RWPE2 (cell line): ENCODE data around the gene STK32C.

Experiments used
- ATAC-seq: fragments of 200-7000 bp; cut with Tn5 transposase; 3 replicates; pipeline ENCODE4 v1.9.1; 2021; ENCODE audit warnings: low read depth
- DNase-seq: peaks from one replicate; pipeline ENCODE4 v3.0.0-alpha.2; 2020; ENCODE audit warnings: low spot score
- H3K27ac ChIP-seq: fragments of 450-650 bp; 2 replicates; pipeline ENCODE4 v1.5.1; 2017; ENCODE audit warnings: mild to moderate bottlenecking; ENCODE audit not compliant: poor library complexity, severe bottlenecking
- H3K27me3 ChIP-seq: fragments of 250-450 bp; sonication (Bioruptor Pico); 2 replicates; pipeline ENCODE4 v1.5.1; 2021; ENCODE audit warnings: mild to moderate bottlenecking, moderate library complexity; ENCODE audit not compliant: insufficient read depth, poor library complexity, severe bottlenecking
- H3K36me3 ChIP-seq: fragments of 250-450 bp; sonication (Bioruptor Pico); 2 replicates; pipeline ENCODE4 v1.5.1; 2020; ENCODE audit warnings: low read depth, mild to moderate bottlenecking, moderate library complexity
- H3K4me1 ChIP-seq: fragments of 250-450 bp; sonication (Bioruptor Pico); 2 replicates; pipeline ENCODE4 v1.5.1; 2021; ENCODE audit warnings: mild to moderate bottlenecking, moderate library complexity; ENCODE audit not compliant: insufficient read depth, poor library complexity, severe bottlenecking
- H3K4me3 ChIP-seq: fragments of 250-450 bp; sonication (Bioruptor Pico); 2 replicates; pipeline ENCODE4 v1.5.1; 2021; ENCODE audit warnings: mild to moderate bottlenecking, moderate library complexity; ENCODE audit not compliant: severe bottlenecking
- H3K9me3 ChIP-seq: fragments of 250-450 bp; sonication (Bioruptor Pico); 2 replicates; pipeline ENCODE4 v1.5.1; 2021; ENCODE audit warnings: mild to moderate bottlenecking, moderate library complexity; ENCODE audit not compliant: severe bottlenecking
- TF ChIP-seq, protein P1 (sequence below): fragments of 450-650 bp; IDR thresholded peaks from one replicate; pipeline ENCODE4 v1.5.1; 2017; ENCODE audit warnings: mild to moderate bottlenecking, moderate library complexity; ENCODE audit not compliant: poor library complexity, severe bottlenecking

Gene STK32C

GRCh38 chr10:132230557-132231210, 77.1 kb downstream of the STK32C start:
- no peaks in the 10 kb centered on the region for H3K27me3 ChIP-seq
- no peak for DNase-seq
- no peaks in the 10 kb centered on the region for H3K36me3 ChIP-seq
- TF ChIP-seq, protein P1, sequence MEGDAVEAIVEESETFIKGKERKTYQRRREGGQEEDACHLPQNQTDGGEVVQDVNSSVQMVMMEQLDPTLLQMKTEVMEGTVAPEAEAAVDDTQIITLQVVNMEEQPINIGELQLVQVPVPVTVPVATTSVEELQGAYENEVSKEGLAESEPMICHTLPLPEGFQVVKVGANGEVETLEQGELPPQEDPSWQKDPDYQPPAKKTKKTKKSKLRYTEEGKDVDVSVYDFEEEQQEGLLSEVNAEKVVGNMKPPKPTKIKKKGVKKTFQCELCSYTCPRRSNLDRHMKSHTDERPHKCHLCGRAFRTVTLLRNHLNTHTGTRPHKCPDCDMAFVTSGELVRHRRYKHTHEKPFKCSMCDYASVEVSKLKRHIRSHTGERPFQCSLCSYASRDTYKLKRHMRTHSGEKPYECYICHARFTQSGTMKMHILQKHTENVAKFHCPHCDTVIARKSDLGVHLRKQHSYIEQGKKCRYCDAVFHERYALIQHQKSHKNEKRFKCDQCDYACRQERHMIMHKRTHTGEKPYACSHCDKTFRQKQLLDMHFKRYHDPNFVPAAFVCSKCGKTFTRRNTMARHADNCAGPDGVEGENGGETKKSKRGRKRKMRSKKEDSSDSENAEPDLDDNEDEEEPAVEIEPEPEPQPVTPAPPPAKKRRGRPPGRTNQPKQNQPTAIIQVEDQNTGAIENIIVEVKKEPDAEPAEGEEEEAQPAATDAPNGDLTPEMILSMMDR, result no peak
- H3K4me1 ChIP-seq, result no peaks in the 10 kb centered on the region
- no peak for ATAC-seq
- no peaks in the 10 kb centered on the region for H3K9me3 ChIP-seq
- H3K4me3 ChIP-seq, result no peak overlapping the region
- no peak overlapping the region for H3K27ac ChIP-seq

DNA sequence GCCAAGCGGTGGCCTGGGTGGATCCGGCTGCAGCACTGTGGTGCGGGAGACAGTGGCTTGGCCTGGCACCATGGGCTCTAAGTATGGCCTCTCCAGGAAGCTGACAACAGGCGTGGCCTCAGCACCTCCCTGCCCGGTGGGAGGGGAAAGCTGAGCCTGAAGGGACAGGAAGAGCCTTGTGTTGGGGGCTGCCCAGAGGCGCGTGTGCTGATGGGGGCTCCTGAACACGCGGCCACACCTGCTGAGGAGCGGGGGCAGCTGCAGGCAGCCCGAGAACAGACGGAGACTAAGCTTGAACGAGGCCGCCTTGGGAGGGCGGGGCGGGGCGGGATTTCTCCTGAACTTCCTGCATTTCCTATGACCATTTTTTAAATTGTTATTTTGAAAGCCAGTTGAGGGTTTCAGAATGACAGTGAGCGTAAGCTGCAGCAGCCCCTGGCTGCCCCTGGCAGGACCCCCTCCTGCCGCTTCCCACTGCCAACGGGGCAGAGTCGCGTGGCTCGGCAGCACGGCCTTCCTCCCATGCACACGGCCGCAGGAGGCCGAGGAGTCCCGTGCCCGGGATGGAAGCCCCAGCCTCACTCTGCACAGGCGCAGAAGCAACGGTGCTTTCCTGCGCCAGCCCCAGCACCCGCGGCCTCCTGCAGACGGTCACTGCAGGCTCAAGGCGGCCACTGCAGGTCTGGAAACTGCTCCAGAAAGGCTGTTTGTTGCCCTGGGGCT, 77.8 kb downstream of the STK32C start:
- DNase-seq (no peak), ATAC-seq (no peak)

GRCh38 chr10:132229096-132229495, 78.7 kb downstream of the STK32C start:
- H3K27ac ChIP-seq, result no peak overlapping the region
- ATAC-seq (no peak), DNase-seq (no peak)
- H3K27me3 ChIP-seq, result no peaks in the 10 kb centered on the region
- no peak overlapping the region for H3K4me3 ChIP-seq
- no peaks in the 10 kb centered on the region for H3K36me3 ChIP-seq
- no peaks in the 10 kb centered on the region for H3K9me3 ChIP-seq
- H3K4me1 ChIP-seq, result no peaks in the 10 kb centered on the region
- TF ChIP-seq, protein P1, result no peak

More for the DNA sequence above, 77.8 kb downstream of the STK32C start:
- no peaks in the 10 kb centered on the region for H3K9me3 ChIP-seq
- TF ChIP-seq, protein P1, result no peak
- H3K27me3 ChIP-seq, result no peaks in the 10 kb centered on the region
- H3K27ac ChIP-seq, result no peak overlapping the region
- H3K36me3 ChIP-seq, result no peaks in the 10 kb centered on the region
- no peaks in the 10 kb centered on the region for H3K4me1 ChIP-seq
- no peak overlapping the region for H3K4me3 ChIP-seq

GRCh38 chr10:132228616-132229015, 79.1 kb downstream of the STK32C start:
- H3K9me3 ChIP-seq, result no peaks in the 10 kb centered on the region
- H3K4me3 ChIP-seq, result no peak overlapping the region
- H3K27me3 ChIP-seq, result no peaks in the 10 kb centered on the region
- H3K4me1 ChIP-seq, result no peaks in the 10 kb centered on the region
- no peaks in the 10 kb centered on the region for H3K36me3 ChIP-seq
- DNase-seq, result no peak
- H3K27ac ChIP-seq, result no peak overlapping the region
- no peak for ATAC-seq
- TF ChIP-seq, protein P1, result no peak

DNA sequence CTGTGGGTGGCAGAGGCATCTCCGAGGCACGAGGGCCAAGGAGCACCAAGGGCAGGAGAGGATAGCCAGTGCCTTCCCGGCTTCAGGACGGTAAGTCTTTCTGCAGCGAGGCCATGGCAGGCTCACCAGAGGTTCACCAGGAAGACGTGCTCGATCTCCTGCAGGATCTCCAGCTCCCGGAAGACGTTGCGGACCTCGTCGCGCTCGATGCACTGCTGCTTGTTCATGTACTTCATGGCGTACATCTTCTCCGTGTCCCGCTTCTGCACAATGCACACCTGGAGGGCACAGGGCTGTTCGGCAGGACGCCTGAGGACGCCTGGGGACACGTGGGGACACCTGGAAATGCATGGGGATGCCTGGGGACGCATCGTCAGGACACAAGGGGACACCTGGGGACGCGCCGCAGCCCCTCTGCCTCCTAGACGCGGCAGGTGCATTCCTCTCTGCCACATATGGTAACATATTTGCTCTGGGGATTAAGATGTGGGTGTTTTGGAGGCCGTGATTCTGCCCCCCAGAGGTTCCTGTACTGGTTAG, 79.8 kb downstream of the STK32C start:
- DNase-seq, result no peak
- Histone ChIP-seq H3K36me3 (no peaks in the 10 kb centered on the region), H3K4me3 (no peak overlapping the region), H3K27ac (no peak overlapping the region), H3K9me3 (no peaks in the 10 kb centered on the region), H3K4me1 (no peaks in the 10 kb centered on the region), H3K27me3 (no peaks in the 10 kb centered on the region)
- no peak for ATAC-seq
- TF ChIP-seq, protein P1, result no peak
